Epithelial cell of proximal tubule (primary cell): ENCODE measurements around the gene RALGPS1. TPM values are rescaled to one million over a fixed set of nuclear protein-coding genes. Genes with fewer than 3 reads are reported as not detected.

Experiments
- DNase-seq: peaks from one replicate; pipeline ENCODE4 v3.0.0-alpha.2; 2011; ENCODE audit warnings: low read depth
- H3K4me3 ChIP-seq: 2 replicates; pipeline ENCODE4 v1.5.1; 2011; ENCODE audit warnings: low read depth, mild to moderate bottlenecking, low read length
- CTCF ChIP-seq: conservative IDR thresholded peaks from 2 replicates; pipeline ENCODE4 v1.5.1; 2012; ENCODE audit warnings: low read depth, mild to moderate bottlenecking, low read length
- total RNA-seq: library from RNA; depleted of rRNA; stranded (reverse); fragments of >200 nt; gene quantifications from 2 replicates; pipeline ENCODE4 v1.2.3, GENCODE V29; 2015

The RALGPS1 gene
- total RNA-seq, 1 donor from 2014 or later = 4.0 TPM

- no peak for TF ChIP-seq CTCF
- no peak for DNase-seq
- H3K4me3 ChIP-seq = no peak overlapping the region
These were observed 288.0 kb downstream of the RALGPS1 start for GRCh38 chr9:127202461-127203169.

DNA sequence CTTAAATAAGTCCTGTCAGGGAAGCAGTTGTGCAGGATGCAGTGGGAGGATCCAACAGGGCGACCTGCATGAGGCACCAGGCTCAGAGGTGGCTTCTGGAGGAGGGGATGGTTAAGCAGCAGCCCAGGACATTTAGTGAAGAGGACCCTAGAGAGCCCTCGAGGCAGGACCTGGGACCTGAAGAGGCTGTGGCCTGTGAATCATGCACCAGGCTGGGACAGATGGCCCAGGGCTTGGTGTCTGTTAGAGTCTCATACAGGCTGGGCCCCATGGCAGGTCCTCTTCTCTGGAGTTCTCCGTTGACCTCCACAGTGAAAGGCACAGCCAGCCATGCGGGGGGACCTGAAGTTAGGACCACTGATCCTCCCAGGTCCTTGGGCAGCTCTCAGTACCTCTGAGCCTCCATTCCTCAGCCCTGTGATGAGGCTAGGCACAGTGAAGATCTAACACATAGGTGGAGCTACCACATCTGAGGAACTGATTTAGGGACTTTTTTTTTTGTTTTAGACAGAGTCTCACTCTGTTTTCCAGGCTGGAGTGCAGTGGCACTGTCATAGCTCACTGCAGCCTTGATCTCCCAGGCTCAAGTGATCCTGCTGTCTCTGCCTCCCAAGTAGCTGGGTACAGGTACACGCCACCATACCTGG is 289.2 kb downstream of the RALGPS1 start:
- no peak for TF ChIP-seq CTCF
- DNase-seq = no peak
- no peak overlapping the region for H3K4me3 ChIP-seq

DNA sequence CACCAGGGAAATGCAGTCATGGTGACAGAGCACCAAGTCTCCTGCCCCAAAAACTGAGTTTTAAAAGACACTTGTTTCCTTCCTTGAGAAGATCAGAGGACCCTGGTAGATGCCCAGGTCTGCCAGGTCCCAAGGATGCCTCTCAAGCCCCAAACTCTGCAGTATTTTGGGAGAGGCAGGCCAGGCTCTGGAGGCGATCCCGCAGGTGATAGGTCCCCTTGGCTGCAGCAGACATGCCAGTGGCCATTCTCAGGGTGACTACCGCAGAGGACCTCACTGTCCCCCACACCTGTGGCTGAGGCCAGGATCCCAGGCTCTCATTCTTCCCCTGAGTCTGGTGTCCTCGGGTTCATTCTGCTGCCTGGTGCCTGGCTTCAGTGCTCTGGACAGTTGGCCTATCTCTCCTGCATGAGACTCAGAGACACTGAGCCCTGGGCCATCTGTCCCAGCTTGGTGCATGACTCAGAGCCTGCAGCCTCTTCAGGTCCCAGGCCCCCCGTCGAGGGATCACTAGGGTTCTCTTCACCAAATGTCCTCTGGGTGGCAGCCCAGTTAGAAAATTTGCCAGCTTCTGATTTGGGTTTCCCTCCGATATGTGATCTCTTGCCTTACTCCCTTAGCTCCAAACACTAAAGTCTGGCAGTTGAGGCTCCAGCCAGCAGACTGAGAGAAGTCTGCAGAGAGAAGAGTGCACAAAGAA is 290.3 kb downstream of the RALGPS1 start:
- H3K4me3 ChIP-seq = no peak overlapping the region
- DNase-seq = no peak
- no peak for TF ChIP-seq CTCF

DNA sequence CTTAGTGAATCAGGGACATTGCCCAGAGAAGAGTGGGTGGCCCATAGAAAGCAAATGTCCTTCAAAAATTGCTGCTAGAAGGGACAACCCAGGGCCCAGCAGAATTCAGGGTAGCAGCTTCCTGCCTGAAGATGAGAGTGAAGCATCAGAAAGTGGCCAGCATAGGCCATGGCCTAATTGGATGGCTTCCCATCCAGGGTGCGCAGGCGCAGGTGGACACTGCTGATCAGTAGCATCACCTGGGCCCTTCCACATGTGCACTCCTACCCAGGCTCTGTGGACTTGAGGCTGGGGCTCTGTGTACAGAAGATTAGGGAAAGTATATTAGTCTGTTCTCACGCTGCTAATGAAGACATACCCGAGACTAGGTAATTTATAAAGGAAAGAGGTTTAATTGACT is 291.4 kb downstream of the RALGPS1 start:
- no peak for DNase-seq
- TF ChIP-seq CTCF = no peak
- no peak overlapping the region for H3K4me3 ChIP-seq

- no peak overlapping the region for H3K4me3 ChIP-seq
- DNase-seq = no peak
- TF ChIP-seq CTCF = no peak
These were observed 292.1 kb downstream of the RALGPS1 start for GRCh38 chr9:127206666-127207065.

DNA sequence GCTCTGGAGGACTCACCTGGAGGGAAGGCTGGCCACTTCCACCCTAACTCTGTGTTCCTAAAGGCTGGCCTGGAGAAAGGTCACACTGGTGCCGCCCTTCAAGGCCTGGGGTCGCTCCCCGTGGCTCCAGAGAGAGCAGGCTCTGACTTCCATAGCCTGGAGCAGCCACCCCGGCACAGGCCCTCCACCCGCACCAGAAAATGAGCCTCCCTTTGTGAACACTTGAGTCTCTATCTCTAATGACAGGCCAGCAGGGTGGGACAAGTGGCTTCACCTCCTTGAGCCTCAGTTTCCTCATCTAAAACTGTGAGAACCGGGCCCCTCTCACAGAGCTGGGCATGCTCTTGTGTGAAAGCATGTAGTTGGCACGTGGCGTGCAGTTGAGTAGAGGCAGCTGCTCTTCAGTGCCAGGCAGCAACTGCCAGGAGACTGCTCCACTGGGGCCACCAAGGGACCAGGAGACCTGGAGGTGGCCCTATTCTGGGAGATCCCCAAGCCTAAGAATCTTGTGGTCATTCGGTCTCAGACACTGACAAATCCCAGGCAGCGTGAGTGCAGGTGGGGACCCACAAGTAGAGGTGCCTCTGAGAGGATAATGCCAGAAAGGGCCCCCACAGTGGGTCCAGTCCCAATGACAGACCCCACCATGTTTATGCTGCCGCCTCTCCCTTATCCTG is 293.3 kb downstream of the RALGPS1 start:
- no peak for TF ChIP-seq CTCF
- DNase-seq = no peak
- no peak overlapping the region for H3K4me3 ChIP-seq
